Liver (tissue), 9 donors: ENCODE results near the gene ANKRD16. TPM values are rescaled to one million over a fixed set of nuclear protein-coding genes. Genes with fewer than 3 reads are reported as not detected.
A peak's percentile ranks its signal among the peaks of the same experiment; 100 is the strongest.

Experiments used
- DNase-seq: peaks from one replicate; pipeline ENCODE4 v3.0.0-alpha.2; 2017; ENCODE audit warnings: low spot score
- H3K27ac ChIP-seq, 2 donors: one replicate each; pipeline ENCODE4 v1.7.0; 2013; ENCODE audit warnings: inconsistent platforms in 2 of 2, low read length in 2 of 2, control low read depth in 1 of 2, low read depth in 1 of 2, mild to moderate bottlenecking in 1 of 2
- H3K27me3 ChIP-seq, 4 donors: one replicate each; pipeline versions ENCODE4 v1.6.1 to v1.7.0; 2013; ENCODE audit warnings: low read length in 3 of 4, inconsistent platforms in 1 of 4, mild to moderate bottlenecking in 1 of 4, moderate library complexity in 1 of 4; ENCODE audit not compliant: control insufficient read depth in 4 of 4, insufficient read depth in 4 of 4
- H3K36me3 ChIP-seq, 4 donors: one replicate each; pipeline versions ENCODE4 v1.6.1 to v1.7.0; 2013; ENCODE audit warnings: low read length in 3 of 4, mild to moderate bottlenecking in 3 of 4, low read depth in 1 of 4, moderate library complexity in 1 of 4; ENCODE audit not compliant: control insufficient read depth in 4 of 4, insufficient read depth in 3 of 4
- H3K4me1 ChIP-seq, 4 donors: one replicate each; pipeline versions ENCODE4 v1.6.1 to v1.7.0; 2013; ENCODE audit warnings: low read length in 3 of 4, mild to moderate bottlenecking in 3 of 4, moderate library complexity in 1 of 4; ENCODE audit not compliant: control insufficient read depth in 4 of 4, insufficient read depth in 4 of 4
- H3K4me3 ChIP-seq, 3 donors: one replicate each; pipeline versions ENCODE4 v1.6.1 to v1.7.0; 2013; ENCODE audit warnings: low read length in 3 of 3, control low read depth in 1 of 3, low read depth in 1 of 3, mild to moderate bottlenecking in 1 of 3
- H3K9ac ChIP-seq, 2 donors: one replicate each; pipeline ENCODE4 v1.7.0; 2013; ENCODE audit warnings: low read length in 2 of 2, mild to moderate bottlenecking in 2 of 2, moderate library complexity in 2 of 2, control low read depth in 1 of 2, low read depth in 1 of 2
- H3K9me3 ChIP-seq, 4 donors: one replicate each; pipeline versions ENCODE4 v1.6.1 to v1.7.0; 2013; ENCODE audit warnings: low read length in 3 of 4; ENCODE audit not compliant: control insufficient read depth in 4 of 4
- ATF3 ChIP-seq: IDR thresholded peaks from 2 replicates; pipeline ENCODE4 v1.6.1; 2016; ENCODE audit warnings: antibody characterized with exemption
- CTCF ChIP-seq: fragments of 150-350 bp; IDR thresholded peaks from 2 replicates; pipeline ENCODE4 v1.5.1; 2017; ENCODE audit warnings: improper control_type of control experiment, low read depth, low read length; ENCODE audit not compliant: missing input control
- EGR1 ChIP-seq, 2 donors: IDR thresholded peaks; 2 replicates each; pipeline ENCODE4 v1.6.1; 2016 to 2018; ENCODE audit warnings: antibody characterized with exemption in 2 of 2, low read depth in 2 of 2
- FOXA1 ChIP-seq: IDR thresholded peaks from 2 replicates; pipeline ENCODE4 v1.6.1; 2016; ENCODE audit warnings: antibody characterized with exemption
- FOXA2 ChIP-seq: IDR thresholded peaks from 2 replicates; pipeline ENCODE4 v1.6.1; 2016; ENCODE audit warnings: antibody characterized with exemption
- GABPA ChIP-seq, 2 donors: IDR thresholded peaks in 1 of 2; conservative IDR thresholded peaks in 1 of 2; 2 replicates each; pipeline ENCODE4 v1.6.1; 2016; ENCODE audit warnings: antibody characterized with exemption in 2 of 2, mild to moderate bottlenecking in 1 of 2, moderate library complexity in 1 of 2
- HNF4A ChIP-seq, 2 donors: conservative IDR thresholded peaks; 2 replicates each; pipeline ENCODE4 v1.6.1; 2016; ENCODE audit warnings: antibody characterized with exemption in 2 of 2, mild to moderate bottlenecking in 2 of 2
- HNF4G ChIP-seq: IDR thresholded peaks from 2 replicates; pipeline ENCODE4 v1.6.1; 2016; ENCODE audit warnings: antibody characterized with exemption
- JUND ChIP-seq, 2 donors: IDR thresholded peaks; 2 replicates each; pipeline ENCODE4 v1.6.1; 2016; ENCODE audit warnings: antibody characterized with exemption in 2 of 2
- MAX ChIP-seq: IDR thresholded peaks from 2 replicates; pipeline ENCODE4 v1.6.1; 2016; ENCODE audit warnings: antibody characterized with exemption
- NR2F2 ChIP-seq: IDR thresholded peaks from 2 replicates; pipeline ENCODE4 v1.6.1; 2016; ENCODE audit warnings: antibody characterized with exemption
- RAD21 ChIP-seq, 2 donors: IDR thresholded peaks; 2 replicates each; pipeline ENCODE4 v1.6.1; 2016; ENCODE audit warnings: antibody characterized with exemption in 2 of 2, mild to moderate bottlenecking in 2 of 2
- REST ChIP-seq: IDR thresholded peaks from 2 replicates; pipeline ENCODE4 v1.6.1; 2016; ENCODE audit warnings: antibody characterized with exemption, mild to moderate bottlenecking
- RXRA ChIP-seq, 2 donors: IDR thresholded peaks; 2 replicates each; pipeline ENCODE4 v1.6.1; 2017 to 2018; ENCODE audit warnings: antibody characterized with exemption in 2 of 2, mild to moderate bottlenecking in 1 of 2
- SP1 ChIP-seq: IDR thresholded peaks from 2 replicates; pipeline ENCODE4 v1.6.1; 2018; ENCODE audit warnings: antibody characterized with exemption, mild to moderate bottlenecking
- TAF1 ChIP-seq: conservative IDR thresholded peaks from 2 replicates; pipeline ENCODE4 v1.6.1; 2016; ENCODE audit warnings: antibody characterized with exemption, mild to moderate bottlenecking
- YY1 ChIP-seq: IDR thresholded peaks from 2 replicates; pipeline ENCODE4 v1.6.1; 2016; ENCODE audit warnings: antibody characterized with exemption, mild to moderate bottlenecking
- ZBTB33 ChIP-seq: IDR thresholded peaks from 2 replicates; pipeline ENCODE4 v1.6.1; 2016; ENCODE audit warnings: antibody characterized with exemption
- WGBS: extraction: QIAGEN DNeasy Blood & Tissue Kit; methylation state at CpG from one replicate; pipeline ENCODE4 v1.1.7; 2013; 5-methylcytosine and 5-hydroxymethylcytosine counted together
- polyA plus RNA-seq, 2 donors: library from polyadenylated mRNA; stranded (reverse) in 1 of 2; unstranded in 1 of 2; fragments of 200-250 nt in 1 of 2; fragments of >200 nt in 1 of 2; fragmentation: Nextera tagmentation in 1 of 2; extraction: Ambion mirVana in 1 of 2; gene quantifications; one replicate each; pipeline versions ENCODE4 v1.2.1 to v1.2.3, GENCODE V29; 2013 to 2015
- total RNA-seq, 2 donors: library from RNA; depleted of rRNA; stranded (reverse); fragments of >200 nt; gene quantifications; one replicate each; pipeline ENCODE4 v1.2.3, GENCODE V29; 2014
- donor health status: healthy.
- donor health status: healthy.
- donor health status: healthy.
- donor health status: healthy.
- donor health status: healthy.

The ANKRD16 gene
- total and polyA plus RNA-seq, 4 donors = 1.1 to 3.6 (median 2.3) TPM

- no peaks in the 10 kb centered on the region for H3K9me3 ChIP-seq
- no peaks in the 10 kb centered on the region for H3K27me3 ChIP-seq
- no peak overlapping the region for H3K9ac ChIP-seq
- peaks cover 10 to 36% (median 22%) of the 10 kb centered on the region in 4 donors for H3K4me1 ChIP-seq
- H3K36me3 ChIP-seq = peaks cover 2 to 30% (median 18%) of the 10 kb centered on the region in 4 donors
- peak overlapping the region; percentile 75 to 84 for H3K27ac ChIP-seq
- TF ChIP-seq HNF4A (conservative IDR thresholded peaks at IDR 0.05) (peak; percentile 63 to 82), SP1 (peak; percentile 71), MAX (peak; percentile 87), RXRA (IDR thresholded peaks at IDR 0.05) (peak; percentile 74 to 92), RAD21 (IDR thresholded peaks at IDR 0.05) (peak; percentile 51 to 63), REST (peak; percentile 67), ATF3 (peak; percentile 57), FOXA1 (peak; percentile 48), ZBTB33 (peak; percentile 75), EGR1 (IDR thresholded peaks at IDR 0.05; ENCODE audit: low read depth in 2 of 2) (peak in 1 of 2 donors; percentile 35), CTCF (no peak), YY1 (peak; percentile 95), GABPA (IDR thresholded peaks at IDR 0.05 in 1 of 2, conservative IDR thresholded peaks at IDR 0.05 in 1 of 2) (peak in 1 of 2 donors; percentile 57), JUND (IDR thresholded peaks at IDR 0.05) (peak; percentile 35 to 71), NR2F2 (no peak), TAF1 (no peak), HNF4G (peak; percentile 39), FOXA2 (peak; percentile 43)
- WGBS = 38% methylated on average over 11 of the region's 11 CpGs
- H3K4me3 ChIP-seq = no peak overlapping the region
- no peak for DNase-seq
Observed at GRCh38 chr10:5930272-5930671, 40.6 kb upstream of the ANKRD16 start.
